Small intestine (tissue), 7 donors: ENCODE data around the gene DISC1. TPM values are rescaled to one million over a fixed set of nuclear protein-coding genes. Genes with fewer than 3 reads are reported as not detected.
"Not testable (repeated sequence)": the region's sequence is repeated elsewhere in the genome, so short reads cannot be mapped to it uniquely, and the experiment has no call there.

ENCODE experiments used
- DNase-seq, 2 donors: peaks; one replicate each; pipeline versions ENCODE4 v3.0.0 to v3.0.0-alpha.2; 2013
- FAIRE-seq: peaks from 2 replicates; lab custom pipeline; 2012; peaks lifted over from hg19 to GRCh38; lab: Jason Lieb, UNC
- H3K27ac ChIP-seq, 3 donors: one replicate each; pipeline ENCODE4 v1.5.1; 2013; ENCODE audit warnings: low read length in 2 of 3, mild to moderate bottlenecking in 2 of 3, control low read depth in 1 of 3, inconsistent platforms in 1 of 3, low read depth in 1 of 3, moderate library complexity in 1 of 3
- H3K27me3 ChIP-seq, 3 donors: one replicate each; pipeline ENCODE4 v1.6.1; 2013; ENCODE audit warnings: low read length in 3 of 3, inconsistent platforms in 1 of 3; ENCODE audit not compliant: control insufficient read depth in 3 of 3, insufficient read depth in 3 of 3
- H3K36me3 ChIP-seq, 3 donors: one replicate each; pipeline ENCODE4 v1.6.1; 2013; ENCODE audit warnings: low read length in 3 of 3, inconsistent platforms in 1 of 3, low read depth in 1 of 3, mild to moderate bottlenecking in 1 of 3, moderate library complexity in 1 of 3; ENCODE audit not compliant: control insufficient read depth in 3 of 3, insufficient read depth in 2 of 3
- H3K4me1 ChIP-seq, 3 donors: one replicate each; pipeline ENCODE4 v1.6.1; 2013; ENCODE audit warnings: low read length in 2 of 3, inconsistent platforms in 1 of 3, low read depth in 1 of 3, mild to moderate bottlenecking in 1 of 3, moderate library complexity in 1 of 3; ENCODE audit not compliant: control insufficient read depth in 3 of 3, insufficient read depth in 2 of 3
- H3K4me3 ChIP-seq, 3 donors: one replicate each; pipeline ENCODE4 v1.5.1; 2013; ENCODE audit warnings: low read length in 3 of 3, control low read depth in 1 of 3, inconsistent platforms in 1 of 3, low read depth in 1 of 3, mild to moderate bottlenecking in 1 of 3, moderate library complexity in 1 of 3
- H3K9me3 ChIP-seq, 2 donors: one replicate each; pipeline ENCODE4 v1.6.1; 2013; ENCODE audit warnings: low read depth in 1 of 2, low read length in 1 of 2; ENCODE audit not compliant: control insufficient read depth in 2 of 2, insufficient read depth in 1 of 2
- WGBS, 3 donors: extraction: QIAGEN DNeasy Blood & Tissue Kit; methylation state at CpG; one replicate each; pipeline ENCODE4 v1.1.7; 2013; 5-methylcytosine and 5-hydroxymethylcytosine counted together
- polyA plus RNA-seq, 4 donors: library from polyadenylated mRNA; stranded (reverse) in 3 of 4; unstranded in 1 of 4; fragments of 200-250 nt in 3 of 4; fragments of 120-200 nt in 1 of 4; gene quantifications; one replicate each; pipeline versions ENCODE4 v1.2.1 to v1.2.3, GENCODE V29; 2013
- donor health status: healthy with polysubstance abuse.
- donor health status: control.
- donor health status: control.
- donor health status: Bipolar disorder and iron deficiency.
- donor health status: healthy.

The DISC1 gene
- polyA plus RNA-seq, 4 donors: 0.27 to 2.1 (median 0.85) TPM; not detected in 1

- H3K36me3 ChIP-seq: no peaks in the 10 kb centered on the region
- FAIRE-seq (no peak), DNase-seq (no peak)
- no peak overlapping the region for H3K4me3 ChIP-seq
- WGBS, 3 donors: 92 to 94% (median 93%) methylated on average over 6 of the region's 6 CpGs
- H3K27ac ChIP-seq: no peak overlapping the region
- H3K27me3 ChIP-seq: peaks cover 0 to 2% (median 0%) of the 10 kb centered on the region in 3 donors
- H3K9me3 ChIP-seq: peaks cover 0 to 4% of the 10 kb centered on the region in 2 donors
- H3K4me1 ChIP-seq: no peaks in the 10 kb centered on the region
Measured at GRCh38 chr1:231959225-231959884, 332.8 kb downstream of the DISC1 start.

GRCh38 chr1:231961801-231962200 lies 335.2 kb downstream of the DISC1 start:
- not testable (repeated sequence) for H3K9me3 ChIP-seq, H3K4me1 ChIP-seq, H3K4me3 ChIP-seq, H3K27ac ChIP-seq, H3K27me3 ChIP-seq, DNase-seq, H3K36me3 ChIP-seq
- 88 to 90% (median 88%) methylated on average over 1 of the region's 1 CpG for WGBS, 3 donors
- peak; percentile 23 for FAIRE-seq

- no peak overlapping the region for H3K4me3 ChIP-seq
- 81 to 86% (median 84%) methylated on average over 2 of the region's 2 CpGs for WGBS, 3 donors
- H3K9me3 ChIP-seq: no peaks in the 10 kb centered on the region
- FAIRE-seq (no peak), DNase-seq (no peak)
- no peaks in the 10 kb centered on the region for H3K4me1 ChIP-seq
- no peak overlapping the region for H3K27ac ChIP-seq
- peaks cover 0 to 2% (median 0%) of the 10 kb centered on the region in 3 donors for H3K27me3 ChIP-seq
- H3K36me3 ChIP-seq: no peaks in the 10 kb centered on the region
Measured at GRCh38 chr1:231962636-231963035, 336.0 kb downstream of the DISC1 start.

DNA sequence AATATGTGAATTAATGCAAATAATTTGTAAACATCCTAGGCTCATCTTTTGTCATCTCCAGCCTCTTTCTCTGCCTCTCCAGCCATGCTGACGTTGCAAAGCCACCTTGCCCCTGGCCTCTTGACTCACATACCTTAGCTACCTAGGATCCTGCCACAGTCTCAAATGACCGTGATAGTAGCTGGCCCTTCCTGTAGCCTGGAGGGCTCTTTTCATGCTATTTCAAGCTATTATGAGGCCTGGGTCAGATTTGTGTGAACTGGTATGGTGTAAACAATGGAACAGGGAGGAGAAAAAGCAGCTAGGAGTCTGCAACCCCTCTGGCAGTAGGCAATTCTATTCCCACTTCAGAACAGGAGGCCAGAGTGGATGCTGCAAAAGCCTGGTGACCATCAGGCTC lies 337.7 kb downstream of the DISC1 start:
- H3K9me3 ChIP-seq: no peaks in the 10 kb centered on the region
- WGBS, 3 donors: 88 to 94% (median 88%) methylated on average over 2 of the region's 2 CpGs
- no peaks in the 10 kb centered on the region for H3K4me1 ChIP-seq
- DNase-seq (no peak), FAIRE-seq (no peak)
- H3K36me3 ChIP-seq: no peaks in the 10 kb centered on the region
- H3K4me3 ChIP-seq: no peak overlapping the region
- peaks cover 0 to 2% (median 0%) of the 10 kb centered on the region in 3 donors for H3K27me3 ChIP-seq
- no peak overlapping the region for H3K27ac ChIP-seq

GRCh38 chr1:231964961-231965360 lies 338.4 kb downstream of the DISC1 start:
- Histone ChIP-seq H3K27me3 (peaks cover 0 to 2% (median 0%) of the 10 kb centered on the region in 3 donors), H3K27ac (no peak overlapping the region), H3K4me1 (no peaks in the 10 kb centered on the region), H3K36me3 (no peaks in the 10 kb centered on the region), H3K9me3 (no peaks in the 10 kb centered on the region), H3K4me3 (no peak overlapping the region)
- no peak for FAIRE-seq
- no peak for DNase-seq

DNA sequence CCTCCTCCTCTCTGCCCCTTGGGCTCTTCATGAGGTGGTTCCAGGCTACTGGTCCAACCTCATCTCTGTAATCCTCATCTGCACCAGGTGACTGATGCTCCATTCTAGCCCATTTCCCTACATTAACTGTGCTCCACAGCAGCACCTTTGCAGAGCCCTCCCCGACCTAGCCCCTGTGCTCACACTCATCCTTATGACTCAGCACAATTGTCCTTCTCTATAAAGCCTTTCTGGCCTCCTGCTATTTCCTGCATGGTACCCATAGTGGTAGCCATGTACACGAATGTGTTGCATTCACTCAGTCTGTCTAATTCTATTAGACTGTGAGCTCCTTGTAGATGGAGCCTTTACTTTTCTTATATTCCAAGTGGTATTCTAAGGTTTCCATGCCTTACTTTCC lies 339.0 kb downstream of the DISC1 start:
- peaks cover 0 to 2% (median 0%) of the 10 kb centered on the region in 3 donors for H3K27me3 ChIP-seq
- H3K27ac ChIP-seq: no peak overlapping the region
- H3K4me1 ChIP-seq: no peaks in the 10 kb centered on the region
- no peak overlapping the region for H3K4me3 ChIP-seq
- WGBS, 3 donors: 78 to 86% (median 86%) methylated on average over 2 of the region's 2 CpGs
- H3K9me3 ChIP-seq: no peaks in the 10 kb centered on the region
- no peak for DNase-seq
- no peak for FAIRE-seq
- no peaks in the 10 kb centered on the region for H3K36me3 ChIP-seq

- Histone ChIP-seq H3K9me3 (no peaks in the 10 kb centered on the region), H3K27ac (no peak overlapping the region), H3K27me3 (no peaks in the 10 kb centered on the region), H3K4me3 (no peak overlapping the region), H3K36me3 (no peaks in the 10 kb centered on the region), H3K4me1 (no peaks in the 10 kb centered on the region)
- DNase-seq (no peak), FAIRE-seq (no peak)
- 87 to 95% (median 92%) methylated on average over 2 of the region's 2 CpGs for WGBS, 3 donors
Measured at GRCh38 chr1:231966983-231967382, 340.4 kb downstream of the DISC1 start.

DNA sequence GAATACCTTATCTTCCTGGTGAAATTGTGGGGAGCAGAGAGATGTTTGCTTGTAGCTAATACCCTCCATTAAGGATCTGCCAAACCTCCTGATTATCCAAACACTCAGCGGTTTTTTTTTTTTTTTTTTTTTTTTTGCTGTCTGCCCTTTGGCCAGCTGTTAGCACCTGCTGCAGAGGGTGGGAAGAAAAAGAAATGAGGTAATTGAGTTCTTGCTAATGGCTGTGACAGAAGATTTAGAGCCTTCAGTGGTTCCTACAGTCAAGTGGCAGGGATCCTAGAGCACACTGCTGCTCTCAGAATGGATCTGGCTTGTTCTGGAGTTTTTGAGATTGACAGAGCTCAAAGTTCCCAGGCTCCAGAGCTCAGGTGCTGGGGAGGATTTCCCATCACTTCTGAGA lies 342.5 kb downstream of the DISC1 start:
- peak; percentile 27 to 56 for DNase-seq
- 13 to 56% (median 40%) methylated on average over 1 of the region's 1 CpG for WGBS, 3 donors
- no peak for FAIRE-seq

GRCh38 chr1:231969761-231970160 lies 343.2 kb downstream of the DISC1 start:
- not testable (repeated sequence) for FAIRE-seq

More for the DNA sequence above, 342.5 kb downstream of the DISC1 start:
- Histone ChIP-seq H3K36me3 (no peaks in the 10 kb centered on the region), H3K9me3 (no peaks in the 10 kb centered on the region), H3K4me3 (no peak overlapping the region), H3K27me3 (no peaks in the 10 kb centered on the region), H3K27ac (no peak overlapping the region), H3K4me1 (no peaks in the 10 kb centered on the region)

More at GRCh38 chr1:231969761-231970160, 343.2 kb downstream of the DISC1 start:
- H3K27ac ChIP-seq, H3K36me3 ChIP-seq, DNase-seq, H3K27me3 ChIP-seq, H3K4me1 ChIP-seq, H3K4me3 ChIP-seq, H3K9me3 ChIP-seq: not testable (repeated sequence)
- whole genome bisulfite sequencing, 3 donors: 93 to 96% (median 94%) methylated on average over 5 of the region's 5 CpGs
